Measurements from ENCODE around the gene GBX1.

DNA sequence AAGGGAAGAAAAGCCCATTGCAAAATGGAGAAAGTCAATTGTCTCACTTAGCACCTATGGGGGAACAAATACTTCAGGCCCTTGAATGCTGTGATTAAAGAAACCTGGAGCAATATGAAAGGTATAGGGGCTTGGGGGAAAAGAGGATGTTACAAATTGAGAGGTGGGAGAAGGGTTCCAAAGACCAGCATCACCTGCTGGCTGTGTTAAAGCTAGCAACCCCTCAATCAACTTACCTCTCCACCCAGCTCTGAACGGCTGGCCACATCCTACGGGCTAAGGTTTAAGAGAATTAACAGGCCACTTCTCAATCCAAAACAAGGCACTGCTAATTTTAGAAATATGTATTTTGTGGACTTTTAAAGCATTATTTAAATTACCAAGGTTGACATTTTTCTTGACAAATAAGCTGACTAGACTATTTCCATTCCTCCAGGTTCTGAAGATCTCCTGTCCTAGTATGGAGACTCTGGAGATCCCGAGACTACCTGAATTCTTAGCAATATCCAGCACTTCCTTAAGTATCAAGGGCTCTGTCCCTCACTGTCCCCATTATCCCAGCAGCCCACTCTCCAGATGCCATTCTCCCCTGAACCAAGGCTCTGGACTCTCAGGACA is 43.8 kb upstream of the GBX1 start:
- TF ChIP-seq, protein P1, sequence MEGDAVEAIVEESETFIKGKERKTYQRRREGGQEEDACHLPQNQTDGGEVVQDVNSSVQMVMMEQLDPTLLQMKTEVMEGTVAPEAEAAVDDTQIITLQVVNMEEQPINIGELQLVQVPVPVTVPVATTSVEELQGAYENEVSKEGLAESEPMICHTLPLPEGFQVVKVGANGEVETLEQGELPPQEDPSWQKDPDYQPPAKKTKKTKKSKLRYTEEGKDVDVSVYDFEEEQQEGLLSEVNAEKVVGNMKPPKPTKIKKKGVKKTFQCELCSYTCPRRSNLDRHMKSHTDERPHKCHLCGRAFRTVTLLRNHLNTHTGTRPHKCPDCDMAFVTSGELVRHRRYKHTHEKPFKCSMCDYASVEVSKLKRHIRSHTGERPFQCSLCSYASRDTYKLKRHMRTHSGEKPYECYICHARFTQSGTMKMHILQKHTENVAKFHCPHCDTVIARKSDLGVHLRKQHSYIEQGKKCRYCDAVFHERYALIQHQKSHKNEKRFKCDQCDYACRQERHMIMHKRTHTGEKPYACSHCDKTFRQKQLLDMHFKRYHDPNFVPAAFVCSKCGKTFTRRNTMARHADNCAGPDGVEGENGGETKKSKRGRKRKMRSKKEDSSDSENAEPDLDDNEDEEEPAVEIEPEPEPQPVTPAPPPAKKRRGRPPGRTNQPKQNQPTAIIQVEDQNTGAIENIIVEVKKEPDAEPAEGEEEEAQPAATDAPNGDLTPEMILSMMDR (IDR thresholded peaks at IDR 0.05; ENCODE audit: low read depth, low read length, poor library complexity, severe bottlenecking): no peak
- no peak for TF ChIP-seq EZH2phosphoT487 (IDR thresholded peaks at IDR 0.05; ENCODE audit: borderline replicate concordance, low read length)

Data from DOHH2 (cell line).